ENCODE measurements around the gene ARHGAP6.

DNA sequence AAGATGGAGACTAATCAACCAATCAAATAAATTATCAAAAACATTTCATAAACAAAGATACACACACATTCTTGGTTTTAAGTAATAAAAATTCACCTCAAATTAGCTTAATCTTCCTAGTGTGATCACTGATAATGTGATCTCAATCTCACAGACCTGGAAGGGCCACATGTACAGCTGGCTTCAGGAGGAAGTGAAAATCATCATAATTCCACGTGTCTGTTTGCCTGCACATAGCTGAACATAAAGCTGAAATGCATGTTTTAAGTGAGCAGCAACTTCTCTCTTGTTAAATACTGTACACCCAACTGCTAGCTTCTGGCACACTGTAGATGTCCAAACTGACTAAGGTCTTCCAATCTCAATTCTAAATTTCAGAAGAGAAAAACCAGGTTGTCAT is 53.8 kb downstream of the ARHGAP6 start:
- TF ChIP-seq, protein P1, sequence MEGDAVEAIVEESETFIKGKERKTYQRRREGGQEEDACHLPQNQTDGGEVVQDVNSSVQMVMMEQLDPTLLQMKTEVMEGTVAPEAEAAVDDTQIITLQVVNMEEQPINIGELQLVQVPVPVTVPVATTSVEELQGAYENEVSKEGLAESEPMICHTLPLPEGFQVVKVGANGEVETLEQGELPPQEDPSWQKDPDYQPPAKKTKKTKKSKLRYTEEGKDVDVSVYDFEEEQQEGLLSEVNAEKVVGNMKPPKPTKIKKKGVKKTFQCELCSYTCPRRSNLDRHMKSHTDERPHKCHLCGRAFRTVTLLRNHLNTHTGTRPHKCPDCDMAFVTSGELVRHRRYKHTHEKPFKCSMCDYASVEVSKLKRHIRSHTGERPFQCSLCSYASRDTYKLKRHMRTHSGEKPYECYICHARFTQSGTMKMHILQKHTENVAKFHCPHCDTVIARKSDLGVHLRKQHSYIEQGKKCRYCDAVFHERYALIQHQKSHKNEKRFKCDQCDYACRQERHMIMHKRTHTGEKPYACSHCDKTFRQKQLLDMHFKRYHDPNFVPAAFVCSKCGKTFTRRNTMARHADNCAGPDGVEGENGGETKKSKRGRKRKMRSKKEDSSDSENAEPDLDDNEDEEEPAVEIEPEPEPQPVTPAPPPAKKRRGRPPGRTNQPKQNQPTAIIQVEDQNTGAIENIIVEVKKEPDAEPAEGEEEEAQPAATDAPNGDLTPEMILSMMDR (IDR thresholded peaks at IDR 0.05): no peak
- no peak for TF ChIP-seq POLR2A (IDR thresholded peaks at IDR 0.05)

All from lower leg skin (tissue), 3 donors.